Stimulated activated naive CD4-positive, alpha-beta T cell (primary cell): ENCODE data around the gene FAM89B.
A peak's percentile ranks its signal among the peaks of the same experiment; 100 is the strongest.

Source experiments
- DNase-seq, 6 experiments: peaks; one replicate each; lab custom pipeline; 2025; lab: John Stamatoyannopoulos, UW

Gene FAM89B

DNA sequence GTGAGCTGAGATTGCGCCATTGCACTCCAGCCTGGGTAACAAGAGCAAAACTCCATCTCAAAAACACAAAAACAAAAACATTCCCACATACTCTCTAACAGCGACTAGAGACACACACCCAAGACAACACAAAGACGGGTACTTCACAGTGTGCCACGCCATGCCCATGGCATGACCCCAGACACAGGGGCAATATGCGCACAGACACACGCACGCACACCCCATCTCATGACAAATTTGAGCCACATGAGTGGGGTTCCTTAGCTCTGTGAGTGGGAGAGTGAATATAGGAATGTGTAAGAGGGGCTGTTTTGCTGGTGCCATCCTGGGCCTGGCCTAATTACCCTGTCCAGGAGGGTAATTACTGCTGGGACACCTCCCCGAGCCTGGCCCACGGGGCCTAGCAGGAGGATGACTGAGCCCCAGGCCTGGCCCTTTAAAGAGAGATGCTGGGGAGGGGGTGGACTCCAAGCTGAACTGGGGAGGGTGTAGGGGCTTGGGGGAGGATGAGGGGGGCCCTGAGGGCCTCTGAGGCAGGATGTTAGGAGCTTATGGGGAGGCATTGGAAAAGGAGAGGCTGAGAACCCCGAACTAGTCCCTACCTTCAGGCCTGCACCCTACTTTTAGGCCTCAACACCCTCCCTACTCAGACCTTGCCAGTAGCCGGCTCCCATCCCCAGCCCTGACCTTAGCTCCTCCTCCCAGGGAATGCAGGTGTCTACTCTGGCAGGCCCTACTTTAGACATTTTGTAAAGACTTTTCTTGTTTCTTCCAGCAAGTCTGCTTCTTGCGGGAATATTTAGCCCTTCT lies 15.7 kb upstream of the FAM89B start:
- peak in 1 of 6 experiments; percentile 17 for DNase-seq

DNA sequence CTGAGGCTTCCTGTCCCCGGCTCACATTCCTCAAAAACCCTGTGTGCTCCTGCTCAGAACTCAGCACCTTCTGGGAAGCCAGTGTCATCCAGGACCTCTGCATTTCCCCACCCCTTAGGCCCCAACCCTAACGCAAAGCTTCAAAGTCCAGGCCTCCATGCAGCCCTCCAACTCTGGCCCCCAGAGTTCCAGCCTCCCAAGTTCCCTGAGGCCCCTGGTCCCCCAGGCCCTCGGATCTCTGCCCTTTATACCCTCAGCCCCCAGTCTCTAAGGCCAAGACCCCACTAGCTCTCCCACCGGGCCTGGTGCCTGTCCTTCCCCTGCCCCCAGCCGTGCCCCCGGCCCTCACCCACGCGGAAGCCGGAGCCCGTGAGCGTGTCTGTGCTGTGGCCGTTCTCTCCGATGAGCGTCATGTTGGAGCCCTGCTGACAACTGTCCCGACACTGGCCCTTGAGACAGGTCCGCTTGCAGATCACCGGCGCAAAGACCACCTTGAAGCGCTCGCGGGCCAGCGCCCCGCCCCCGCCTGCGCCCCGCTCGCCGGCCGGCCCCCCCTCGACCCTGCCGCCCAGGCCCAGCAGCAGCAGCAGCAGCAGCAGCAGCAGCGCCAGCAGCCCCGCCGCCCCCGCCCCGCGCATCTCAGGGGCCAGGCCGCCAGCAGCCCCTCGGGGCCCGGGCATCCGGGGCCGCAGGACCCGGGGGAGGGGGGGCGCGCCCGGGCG lies 14.9 kb upstream of the FAM89B start:
- peak in 3 of 6 experiments; percentile 26 to 38 (median 34) for DNase-seq

DNA sequence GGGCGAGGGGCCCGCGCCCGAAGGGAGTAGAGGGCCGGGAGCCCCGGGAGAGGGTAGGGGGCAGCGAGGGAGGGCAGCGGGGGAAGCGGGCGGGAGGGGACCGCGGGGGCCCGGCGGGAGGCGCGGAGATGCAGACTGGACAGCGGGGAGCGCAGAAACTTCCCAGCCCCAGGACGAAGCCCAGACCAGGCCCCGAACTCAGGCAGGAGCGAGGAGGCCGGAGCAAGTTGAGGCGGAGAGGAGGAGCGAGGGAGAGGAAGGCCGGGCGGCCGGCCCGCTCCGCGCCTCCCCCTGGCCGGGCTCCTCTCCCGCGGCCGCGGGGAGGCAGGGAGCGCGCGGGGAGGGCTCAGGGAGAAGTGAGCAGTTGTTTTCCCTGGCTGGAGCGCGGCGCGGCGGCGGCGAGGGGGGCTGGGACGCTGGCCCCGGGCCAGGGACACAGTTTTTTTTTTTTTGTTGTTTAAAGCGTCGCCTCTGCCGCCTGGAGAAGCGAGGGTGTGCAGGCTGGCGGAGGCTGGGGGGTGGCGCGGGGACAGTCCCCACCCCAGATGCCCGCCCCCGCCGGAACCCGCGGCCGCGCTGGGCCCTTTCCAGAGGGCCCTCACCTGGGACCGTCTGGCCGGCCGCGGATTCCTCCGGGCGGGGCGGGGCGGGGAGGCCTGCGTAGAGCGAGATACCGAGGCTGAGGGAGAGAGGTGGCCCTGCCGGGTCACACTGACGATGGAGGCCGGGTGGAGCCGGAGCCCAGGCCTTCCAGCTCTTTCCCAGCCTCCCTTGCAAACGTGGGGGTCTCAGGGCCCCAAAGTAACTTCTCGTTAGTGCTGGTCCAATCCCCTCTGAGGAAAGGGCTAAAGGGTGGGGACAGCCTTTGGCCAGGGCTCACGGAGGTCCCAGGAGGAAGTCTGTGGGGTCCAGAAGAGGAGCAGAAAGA lies 14.1 kb upstream of the FAM89B start, which contains the start of gene LTBP3:
Gene LTBP3 (minus strand): TSS at position 358 of the 928 bp plus-strand sequence. CDS start 400 bp downstream, outside the sequence.
- DNase-seq: peak in 5 of 6 experiments; percentile 26 to 59 (median 48)

DNA sequence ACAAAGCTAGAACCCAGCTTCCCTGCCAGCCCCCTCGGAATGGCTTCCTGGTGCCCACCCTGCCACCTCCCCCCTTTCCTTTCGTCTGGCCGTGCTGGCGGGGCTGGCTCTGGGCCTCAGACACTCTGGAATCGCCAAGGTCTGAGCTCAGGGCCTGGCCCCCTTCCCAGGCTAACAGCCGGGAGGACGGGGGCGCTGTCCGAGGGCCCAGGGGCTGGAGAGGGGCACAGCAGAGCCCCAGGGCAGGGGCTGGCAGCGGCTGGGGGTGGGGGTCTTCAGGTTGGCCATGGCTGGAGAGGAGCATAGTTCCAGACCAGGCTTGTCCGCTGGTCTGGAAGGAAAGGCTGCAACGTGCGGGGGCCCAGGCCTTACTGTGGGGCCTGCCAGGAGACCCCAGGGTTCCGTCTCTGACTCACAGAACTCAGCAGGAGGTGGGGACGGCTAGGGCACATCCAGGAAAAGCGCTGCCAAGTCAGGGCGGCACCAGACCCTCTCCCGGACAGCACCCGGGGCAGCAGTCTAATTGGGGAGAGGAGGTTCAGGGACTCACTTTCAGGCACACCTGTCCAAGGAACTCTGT lies 13.3 kb upstream of the FAM89B start:
- no peak for DNase-seq

DNA sequence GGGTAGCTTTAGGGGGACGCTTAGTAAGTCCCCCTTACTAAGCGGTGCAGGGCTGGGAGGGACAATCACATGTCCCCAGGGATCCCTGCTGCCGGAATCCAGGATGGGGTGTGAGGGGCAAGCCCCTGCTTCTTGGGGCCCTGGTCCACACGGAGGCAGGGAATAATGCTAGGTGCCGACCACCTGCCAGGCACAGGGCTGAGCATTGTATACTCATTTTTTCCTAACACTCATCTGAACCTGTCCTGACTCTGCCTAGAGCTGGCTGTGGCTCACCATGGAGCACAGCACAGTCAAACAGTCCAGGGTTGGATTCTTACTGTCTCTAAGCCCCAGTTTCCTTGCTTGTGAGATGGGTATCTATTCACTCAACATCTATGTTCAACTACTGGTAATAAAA lies 12.8 kb upstream of the FAM89B start:
- DNase-seq: no peak

DNA sequence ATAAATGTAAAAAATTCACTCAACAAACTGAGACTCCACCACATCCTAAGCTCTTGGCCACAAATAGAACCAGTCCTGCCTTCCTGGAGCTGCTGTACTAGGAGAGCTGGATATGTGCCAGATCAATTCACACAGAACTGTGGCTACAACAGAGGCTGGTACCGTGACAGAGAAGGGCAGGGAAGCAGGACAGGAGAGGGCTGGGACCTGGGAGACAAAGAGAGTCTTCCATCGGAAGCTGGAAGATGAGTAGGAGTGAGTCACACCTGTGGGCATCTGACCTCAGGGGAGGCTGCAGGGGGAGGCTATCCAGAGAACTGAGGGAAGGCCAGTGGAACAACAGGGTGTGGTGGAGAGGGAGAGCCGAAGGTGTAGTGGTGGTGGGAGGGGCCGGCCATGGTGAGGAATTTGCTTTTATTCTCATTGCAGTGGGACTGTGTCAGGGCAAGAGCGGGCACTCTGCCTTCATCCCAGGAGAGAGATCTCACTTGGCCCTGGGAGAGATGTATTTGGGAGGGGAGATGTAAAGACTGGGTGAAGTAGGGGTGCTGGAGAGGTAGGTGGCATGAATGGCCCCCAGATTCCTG lies 12.3 kb upstream of the FAM89B start:
- no peak for DNase-seq

DNA sequence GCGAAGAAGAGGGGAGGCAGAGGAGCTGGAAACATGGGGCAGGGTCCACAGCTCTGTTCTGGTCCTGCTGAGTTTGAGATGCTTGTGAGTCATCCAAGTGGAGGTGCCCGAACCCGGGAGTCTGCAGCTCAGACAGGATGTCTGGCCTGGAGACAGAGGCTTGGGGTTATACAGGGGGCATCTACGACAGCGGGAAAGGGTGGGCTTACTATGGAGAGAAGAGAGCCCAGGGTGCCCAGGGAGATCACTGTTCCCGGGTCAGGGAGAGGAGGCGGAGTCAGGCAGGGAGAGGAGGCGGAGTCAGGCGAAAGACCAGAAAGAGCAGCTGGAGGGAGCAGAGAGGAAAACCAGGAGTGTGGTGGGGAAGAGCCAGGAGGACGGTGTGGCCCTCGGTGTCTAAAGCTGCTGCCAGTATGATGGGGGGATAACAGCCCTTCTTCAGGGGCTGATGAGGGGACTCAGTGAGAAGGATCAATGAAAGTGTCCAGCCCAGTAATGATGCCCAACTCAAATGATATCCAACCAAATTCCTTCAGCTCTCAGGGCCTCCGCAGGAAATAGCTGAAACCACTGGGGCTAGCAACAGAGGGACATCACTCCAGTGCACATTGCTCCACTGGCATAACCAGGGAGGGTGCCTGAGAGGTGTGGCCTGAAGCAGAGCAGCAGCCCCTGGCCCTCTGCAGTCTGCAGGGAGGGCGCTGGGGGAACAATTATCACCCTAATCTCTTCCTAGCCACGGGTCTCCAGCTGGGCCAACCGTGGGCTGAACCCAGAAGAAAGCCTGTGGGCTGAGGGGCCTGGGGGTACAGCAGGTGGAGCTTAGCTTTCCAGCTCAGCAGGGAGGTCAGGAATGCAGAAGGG lies 11.6 kb upstream of the FAM89B start:
- DNase-seq: no peak

DNA sequence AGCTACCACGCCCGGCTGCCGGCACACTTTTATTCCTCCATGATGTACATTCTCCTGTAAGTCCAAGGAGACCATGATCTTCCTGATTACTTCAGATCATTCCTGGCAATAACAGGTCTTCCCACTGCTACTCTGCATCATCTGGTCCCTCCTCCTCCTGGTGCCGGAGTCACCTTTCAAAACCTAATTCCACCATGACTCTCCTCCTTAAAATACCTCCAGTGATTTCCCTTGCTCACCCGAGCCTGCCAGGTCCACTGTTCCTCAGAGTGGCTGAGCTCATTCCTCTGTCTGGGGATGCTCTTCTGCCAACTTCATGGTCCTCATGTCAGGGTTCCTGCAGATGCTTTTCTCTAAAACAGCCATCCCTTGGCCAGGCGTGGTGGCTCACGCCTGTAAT lies 10.3 kb upstream of the FAM89B start:
- no peak for DNase-seq

DNA sequence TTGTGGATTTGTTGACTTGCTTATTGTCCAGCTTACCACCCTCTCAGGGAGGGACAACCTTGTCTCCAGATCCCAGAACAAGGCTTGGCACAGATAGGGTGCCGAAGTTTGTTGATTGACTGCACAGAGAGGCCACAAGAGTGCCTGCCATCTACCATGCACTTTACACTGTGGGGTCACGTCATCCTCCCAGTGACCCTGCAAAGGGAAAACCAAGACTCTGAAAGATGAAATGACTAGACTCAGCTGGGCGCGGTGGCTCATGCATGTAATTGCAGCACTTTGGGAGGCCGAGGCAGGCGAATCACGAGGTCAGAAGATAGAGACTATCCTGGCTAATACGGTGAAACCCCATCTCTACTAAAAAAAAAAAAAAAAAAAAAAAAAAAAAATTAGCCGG lies 9.6 kb upstream of the FAM89B start:
- DNase-seq: no peak

DNA sequence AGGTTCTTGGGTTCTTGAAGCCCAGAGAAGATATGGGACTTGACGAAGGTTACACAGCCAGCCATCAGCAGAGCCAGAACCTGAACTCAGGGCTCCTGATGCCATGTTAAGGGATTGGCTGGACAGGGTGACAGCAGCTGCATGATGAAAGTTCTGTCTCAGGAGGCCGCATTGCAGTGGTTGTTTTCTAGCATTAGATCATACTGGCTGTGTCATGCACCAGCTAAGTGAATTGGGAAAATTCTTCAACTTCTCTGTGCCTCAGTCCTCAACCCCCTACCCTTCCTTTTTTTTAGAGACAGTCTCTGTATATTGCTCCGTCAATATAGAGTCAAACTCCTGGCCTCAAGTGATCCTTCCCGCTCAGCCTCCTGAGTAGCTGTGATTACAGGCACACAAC lies 8.7 kb upstream of the FAM89B start:
- no peak for DNase-seq

DNA sequence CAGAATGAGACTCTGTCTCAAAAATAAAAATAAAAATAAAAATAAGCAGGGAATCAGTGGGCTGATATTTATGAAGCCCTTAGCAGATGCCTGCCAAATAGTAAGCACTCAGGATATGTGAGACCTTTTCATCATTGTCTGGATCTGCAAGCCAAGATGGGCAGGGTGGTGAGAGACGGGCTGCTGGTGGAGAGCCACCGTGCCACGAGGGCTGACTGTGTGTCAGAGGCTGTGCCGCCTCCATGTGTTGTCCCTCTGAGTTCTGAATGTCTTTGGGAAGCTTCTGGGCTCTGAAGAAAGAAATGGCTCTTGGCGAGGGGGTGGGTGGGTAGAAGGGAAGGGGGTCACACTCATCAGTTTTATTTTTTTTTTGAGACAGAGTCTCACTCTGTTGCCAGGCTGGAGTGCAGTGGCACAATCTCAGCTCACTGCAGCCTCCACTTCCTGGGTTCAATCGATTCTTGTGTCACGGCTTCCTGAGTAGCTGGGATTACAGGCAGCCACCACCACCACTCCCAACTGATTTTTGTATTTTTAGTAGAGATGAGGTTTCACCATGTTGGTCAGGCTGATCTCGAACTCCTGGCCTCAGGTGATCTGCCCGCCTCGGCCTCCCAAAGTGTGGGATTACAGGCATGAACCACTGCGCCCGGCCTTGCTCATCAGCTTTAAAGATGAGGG lies 7.3 kb upstream of the FAM89B start:
- peak in 3 of 6 experiments; percentile 23 to 41 (median 40) for DNase-seq

DNA sequence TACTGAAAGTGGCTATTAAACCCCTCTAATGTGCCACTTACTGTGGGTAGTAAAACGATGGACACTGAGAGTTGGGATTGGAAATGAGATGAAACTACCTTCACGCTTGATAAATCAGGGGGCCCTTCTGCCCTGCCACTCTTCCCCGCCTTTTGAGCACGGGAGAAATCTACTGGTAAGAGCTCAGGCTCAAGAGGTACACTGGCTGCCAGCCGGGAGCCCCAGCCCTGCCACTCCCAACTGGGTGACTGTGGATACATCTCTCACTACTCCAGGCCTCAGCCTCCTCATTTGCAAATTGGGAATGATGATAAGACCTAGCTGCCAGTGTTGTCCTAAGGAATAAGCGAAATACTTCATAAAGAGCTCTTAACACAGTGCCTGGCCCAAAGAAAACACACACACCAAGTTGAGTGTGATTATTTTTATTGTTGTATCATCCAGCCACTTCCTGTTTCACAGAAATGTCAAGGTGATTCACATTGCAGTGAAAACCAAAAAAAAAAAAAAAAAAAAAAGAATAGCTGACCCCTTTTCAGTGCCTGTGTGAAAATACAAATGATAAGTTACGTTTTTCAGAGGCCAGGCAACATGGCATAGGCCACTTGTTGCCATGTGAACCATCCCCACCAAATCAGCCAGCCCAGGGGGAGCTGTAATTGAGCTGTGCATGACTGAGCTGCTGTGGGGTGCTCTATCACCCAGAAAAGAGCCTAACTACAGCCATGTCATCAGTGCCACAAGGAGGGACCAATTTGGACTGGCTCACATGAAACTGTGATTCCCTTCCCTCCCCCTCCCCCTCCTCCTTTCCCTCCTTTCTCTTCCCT lies 6.5 kb upstream of the FAM89B start:
- peak in 1 of 6 experiments; percentile 12 for DNase-seq

DNA sequence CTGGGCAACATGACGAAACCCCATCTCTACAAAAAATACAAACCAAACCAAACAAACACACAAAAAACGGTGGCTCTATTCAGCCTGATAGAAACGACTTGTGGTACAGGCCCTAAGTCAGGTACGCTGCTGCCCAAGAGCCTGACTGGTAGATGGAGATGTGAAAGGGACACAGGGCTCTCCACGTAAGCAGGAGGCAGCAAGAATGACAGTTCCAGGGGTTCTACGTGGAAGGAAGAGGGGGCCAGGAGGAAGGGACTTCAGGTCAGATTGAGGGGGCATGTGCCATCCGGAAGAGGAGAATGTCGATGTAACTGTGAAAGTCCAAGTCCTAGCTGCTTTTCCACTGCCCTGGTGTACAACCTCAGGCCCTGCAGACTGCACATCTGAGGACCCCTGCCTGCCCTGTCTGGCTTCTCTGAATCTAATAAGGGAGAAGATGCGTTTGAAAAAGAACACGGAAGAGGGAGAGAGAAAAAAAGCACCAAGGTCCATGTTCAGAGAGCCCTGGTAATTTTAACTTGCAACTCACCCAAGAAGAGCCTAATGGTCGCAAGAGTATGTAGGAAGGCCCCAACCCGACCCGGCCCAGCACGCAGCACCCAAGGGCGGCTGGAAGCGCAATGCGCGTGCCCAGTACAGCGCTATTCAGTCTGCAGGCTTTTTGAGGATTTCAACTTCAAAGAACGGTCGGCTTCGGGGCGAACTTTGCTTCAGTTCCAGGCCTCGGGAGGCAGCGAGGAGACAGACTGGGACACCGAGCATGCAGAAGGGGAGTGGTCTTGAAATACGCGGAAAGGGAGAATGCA lies 3.0 kb upstream of the FAM89B start:
- peak in 3 of 6 experiments; percentile 35 to 97 (median 87) for DNase-seq

DNA sequence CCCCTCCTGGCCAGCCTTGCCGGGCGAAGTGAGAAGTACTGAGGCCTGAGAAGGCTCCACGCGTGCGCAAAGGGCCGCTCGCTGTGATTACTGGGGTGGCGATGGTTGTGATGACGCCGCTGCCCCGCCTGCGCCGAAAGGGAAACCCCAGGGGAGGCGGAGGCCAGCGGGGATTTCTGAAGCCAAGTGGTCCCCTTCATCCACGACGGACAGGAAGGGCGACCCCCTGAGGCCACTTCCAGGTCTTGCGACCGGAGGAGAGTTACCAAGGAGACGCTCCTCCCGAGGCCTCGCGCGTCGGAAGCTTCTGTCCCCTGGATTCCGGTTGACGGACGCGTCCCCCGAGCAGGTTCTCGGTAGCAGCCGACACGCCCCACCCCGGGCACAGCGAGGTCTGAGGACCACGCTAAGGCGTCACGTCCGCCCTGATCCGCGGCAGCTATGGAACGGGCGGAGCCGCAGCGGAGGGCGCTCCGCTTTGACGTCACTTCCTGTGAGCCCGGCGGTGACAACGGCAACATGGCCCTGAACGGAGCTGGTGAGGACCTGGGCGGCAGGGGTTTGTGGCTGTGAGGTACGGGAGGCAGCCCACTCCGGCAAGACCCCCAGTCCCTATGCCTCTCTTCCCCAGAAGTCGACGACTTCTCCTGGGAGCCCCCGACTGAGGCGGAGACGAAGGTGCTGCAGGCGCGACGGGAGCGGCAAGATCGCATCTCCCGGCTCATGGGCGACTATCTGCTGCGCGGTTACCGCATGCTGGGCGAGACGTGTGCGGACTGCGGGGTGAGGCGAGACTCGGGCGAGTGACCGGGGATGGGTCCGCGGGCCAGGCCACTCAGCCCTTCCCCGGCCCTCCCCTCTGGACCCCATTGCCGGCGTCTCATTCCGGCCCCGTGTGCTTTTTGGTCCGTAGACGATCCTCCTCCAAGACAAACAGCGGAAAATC lies 2.1 kb upstream of the FAM89B start, which contains the start of gene ZNRD2:
Gene ZNRD2 (plus strand): TSS at position 505 of the 946 bp plus-strand sequence. CDS start 15 bp downstream, at position 520.
- peak; percentile 97 to 100 (median 98) for DNase-seq

DNA sequence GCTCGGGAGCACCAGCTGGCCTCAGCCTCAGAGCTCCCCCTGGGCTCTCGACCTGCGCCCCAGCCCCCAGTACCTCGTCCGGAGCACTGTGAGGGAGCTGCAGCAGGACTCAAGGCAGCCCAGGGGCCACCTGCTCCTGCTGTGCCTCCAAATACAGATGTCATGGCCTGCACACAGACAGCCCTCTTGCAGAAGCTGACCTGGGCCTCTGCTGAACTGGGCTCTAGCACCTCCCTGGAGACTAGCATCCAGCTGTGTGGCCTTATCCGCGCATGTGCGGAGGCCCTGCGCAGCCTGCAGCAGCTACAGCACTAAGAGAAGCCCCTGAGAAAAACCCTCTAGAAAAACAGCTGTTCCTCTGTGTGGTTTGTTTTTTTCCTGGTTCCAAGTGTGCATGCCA lies 918 bp upstream of the FAM89B start:
- DNase-seq: no peak

DNA sequence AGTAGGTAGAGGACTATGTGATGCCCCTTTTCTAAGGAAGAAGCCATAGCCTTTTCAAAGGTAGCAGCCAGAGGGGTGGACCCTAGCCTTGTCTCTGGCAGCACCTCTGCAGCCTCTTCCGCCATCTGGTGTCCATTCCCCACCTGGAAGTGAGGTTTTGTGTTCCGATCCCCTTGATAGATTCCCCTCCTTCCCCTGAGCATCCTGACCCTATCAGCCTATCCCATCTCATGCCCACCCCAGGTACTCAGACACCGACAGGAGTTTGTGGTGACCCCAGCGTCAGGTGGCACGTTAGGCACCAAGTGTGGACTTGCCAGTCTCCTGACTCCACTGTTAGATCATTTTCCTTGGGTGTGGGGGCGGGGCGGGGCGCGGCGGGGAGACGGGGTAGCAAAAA lies 398 bp upstream of the FAM89B start:
- DNase-seq: no peak
